Measurements from ENCODE around the gene LZTFL1. TPM values are rescaled to one million over a fixed set of nuclear protein-coding genes. Genes with fewer than 3 reads are reported as not detected.
"Not testable (repeated sequence)": the region's sequence is repeated elsewhere in the genome, so short reads cannot be mapped to it uniquely, and the experiment has no call there.

The LZTFL1 gene
- total RNA-seq, 4 donors from 2014 or later = 6.4 to 14.3 (median 12.0) TPM

DNA sequence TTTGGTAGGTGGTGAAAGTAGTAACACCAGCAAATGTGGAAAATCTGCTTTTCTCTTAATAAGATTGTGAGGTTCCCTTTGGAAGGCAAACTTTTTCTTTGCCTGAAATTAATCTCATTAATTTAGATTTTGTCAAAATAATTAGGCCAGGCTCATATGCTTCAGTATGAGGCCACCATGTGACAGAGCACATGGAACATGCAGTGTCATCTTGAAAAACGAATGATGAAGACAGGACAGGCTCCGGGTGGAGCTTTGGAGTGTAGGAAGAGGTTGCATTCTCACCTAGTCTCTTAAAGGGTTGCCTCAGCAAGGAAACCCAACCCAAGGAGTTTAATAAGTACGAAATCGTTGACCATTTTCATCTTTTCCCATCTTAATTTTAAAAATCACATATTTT, 18.6 kb upstream of the LZTFL1 start:
- TF ChIP-seq, protein P1, sequence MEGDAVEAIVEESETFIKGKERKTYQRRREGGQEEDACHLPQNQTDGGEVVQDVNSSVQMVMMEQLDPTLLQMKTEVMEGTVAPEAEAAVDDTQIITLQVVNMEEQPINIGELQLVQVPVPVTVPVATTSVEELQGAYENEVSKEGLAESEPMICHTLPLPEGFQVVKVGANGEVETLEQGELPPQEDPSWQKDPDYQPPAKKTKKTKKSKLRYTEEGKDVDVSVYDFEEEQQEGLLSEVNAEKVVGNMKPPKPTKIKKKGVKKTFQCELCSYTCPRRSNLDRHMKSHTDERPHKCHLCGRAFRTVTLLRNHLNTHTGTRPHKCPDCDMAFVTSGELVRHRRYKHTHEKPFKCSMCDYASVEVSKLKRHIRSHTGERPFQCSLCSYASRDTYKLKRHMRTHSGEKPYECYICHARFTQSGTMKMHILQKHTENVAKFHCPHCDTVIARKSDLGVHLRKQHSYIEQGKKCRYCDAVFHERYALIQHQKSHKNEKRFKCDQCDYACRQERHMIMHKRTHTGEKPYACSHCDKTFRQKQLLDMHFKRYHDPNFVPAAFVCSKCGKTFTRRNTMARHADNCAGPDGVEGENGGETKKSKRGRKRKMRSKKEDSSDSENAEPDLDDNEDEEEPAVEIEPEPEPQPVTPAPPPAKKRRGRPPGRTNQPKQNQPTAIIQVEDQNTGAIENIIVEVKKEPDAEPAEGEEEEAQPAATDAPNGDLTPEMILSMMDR (IDR thresholded peaks at IDR 0.05) = no peak
- TF ChIP-seq POLR2A (IDR thresholded peaks at IDR 0.05) = no peak
- intact Hi-C loops (cut with DNase I) = no loop called here
- Histone ChIP-seq H3K4me3 (no peak overlapping the region), H3K9me3 (peaks cover 0 to 14% (median 0%) of the 10 kb centered on the region in 3 donors), H3K36me3 (no peaks in the 10 kb centered on the region), H3K27me3 (no peaks in the 10 kb centered on the region), H3K27ac (no peak overlapping the region), H3K4me1 (no peaks in the 10 kb centered on the region)
- 73 to 85% methylated on average over 4 of the region's 4 CpGs for WGBS, 2 donors
- DNase-seq = no peak

- peaks cover 0 to 14% (median 0%) of the 10 kb centered on the region in 3 donors for H3K9me3 ChIP-seq
- intact Hi-C loops (cut with DNase I) = no loop called here
- 76 to 80% methylated on average over 7 of the region's 7 CpGs for WGBS, 2 donors
- no peak for DNase-seq
- no peaks in the 10 kb centered on the region for H3K4me1 ChIP-seq
- H3K27me3 ChIP-seq = no peaks in the 10 kb centered on the region
- H3K4me3 ChIP-seq = no peak overlapping the region
- H3K27ac ChIP-seq = no peak overlapping the region
- TF ChIP-seq, protein P1 (IDR thresholded peaks at IDR 0.05) = no peak
- no peak for TF ChIP-seq POLR2A (IDR thresholded peaks at IDR 0.05)
- no peaks in the 10 kb centered on the region for H3K36me3 ChIP-seq
These were observed 17.1 kb upstream of the LZTFL1 start for GRCh38 chr3:45858809-45859543.

GRCh38 chr3:45857024-45857423, 15.1 kb upstream of the LZTFL1 start:
- H3K4me3 ChIP-seq; DNase-seq; intact Hi-C loops (cut with DNase I); H3K27ac ChIP-seq; H3K9me3 ChIP-seq; H3K27me3 ChIP-seq; H3K36me3 ChIP-seq; H3K4me1 ChIP-seq: not testable (repeated sequence)
- WGBS, 2 donors = 83% methylated on average over 2 of the region's 2 CpGs

- 78 to 86% methylated on average over 1 of the region's 1 CpG for WGBS, 2 donors
- H3K4me3 ChIP-seq; H3K27me3 ChIP-seq; H3K36me3 ChIP-seq; intact Hi-C loops (cut with DNase I); H3K4me1 ChIP-seq; H3K27ac ChIP-seq; H3K9me3 ChIP-seq; DNase-seq: not testable (repeated sequence)
These were observed 14.4 kb upstream of the LZTFL1 start for GRCh38 chr3:45856323-45856722.

GRCh38 chr3:45852828-45853227, 10.9 kb upstream of the LZTFL1 start:
- intact Hi-C loops (cut with DNase I) = no loop called here
- H3K4me1 ChIP-seq = no peaks in the 10 kb centered on the region
- H3K27ac ChIP-seq = no peak overlapping the region
- TF ChIP-seq POLR2A (IDR thresholded peaks at IDR 0.05) = no peak
- TF ChIP-seq, protein P1 (IDR thresholded peaks at IDR 0.05) = no peak
- no peak overlapping the region for H3K4me3 ChIP-seq
- H3K9me3 ChIP-seq = peaks cover 0 to 7% (median 0%) of the 10 kb centered on the region in 3 donors
- H3K27me3 ChIP-seq = peaks cover 0 to 13% (median 0%) of the 10 kb centered on the region in 4 donors
- DNase-seq = no peak
- 75 to 76% methylated on average over 2 of the region's 2 CpGs for WGBS, 2 donors
- no peaks in the 10 kb centered on the region for H3K36me3 ChIP-seq

- Histone ChIP-seq H3K4me3 (no peak overlapping the region), H3K27me3 (peaks cover 0 to 20% (median 0%) of the 10 kb centered on the region in 4 donors), H3K36me3 (no peaks in the 10 kb centered on the region), H3K4me1 (no peaks in the 10 kb centered on the region), H3K9me3 (no peaks in the 10 kb centered on the region), H3K27ac (no peak overlapping the region)
- no peak for TF ChIP-seq POLR2A (IDR thresholded peaks at IDR 0.05)
- TF ChIP-seq, protein P1 (IDR thresholded peaks at IDR 0.05) = no peak
- no peak for DNase-seq
- 47 to 100% methylated on average over 1 of the region's 1 CpG for WGBS, 2 donors
- intact Hi-C loops (cut with DNase I) = no loop called here
These were observed 6.5 kb upstream of the LZTFL1 start for GRCh38 chr3:45848392-45848791.

Data from esophagus squamous epithelium (tissue), 5 donors.